ENCODE data around the gene MED12L. TPM values are rescaled to one million over a fixed set of nuclear protein-coding genes. Genes with fewer than 3 reads are reported as not detected.

Gene MED12L
- polyA plus RNA-seq, 1 donor = 9.7 TPM

GRCh38 chr3:151327571-151328198, 242.2 kb downstream of the MED12L start:
- DNase-seq = no peak

DNA sequence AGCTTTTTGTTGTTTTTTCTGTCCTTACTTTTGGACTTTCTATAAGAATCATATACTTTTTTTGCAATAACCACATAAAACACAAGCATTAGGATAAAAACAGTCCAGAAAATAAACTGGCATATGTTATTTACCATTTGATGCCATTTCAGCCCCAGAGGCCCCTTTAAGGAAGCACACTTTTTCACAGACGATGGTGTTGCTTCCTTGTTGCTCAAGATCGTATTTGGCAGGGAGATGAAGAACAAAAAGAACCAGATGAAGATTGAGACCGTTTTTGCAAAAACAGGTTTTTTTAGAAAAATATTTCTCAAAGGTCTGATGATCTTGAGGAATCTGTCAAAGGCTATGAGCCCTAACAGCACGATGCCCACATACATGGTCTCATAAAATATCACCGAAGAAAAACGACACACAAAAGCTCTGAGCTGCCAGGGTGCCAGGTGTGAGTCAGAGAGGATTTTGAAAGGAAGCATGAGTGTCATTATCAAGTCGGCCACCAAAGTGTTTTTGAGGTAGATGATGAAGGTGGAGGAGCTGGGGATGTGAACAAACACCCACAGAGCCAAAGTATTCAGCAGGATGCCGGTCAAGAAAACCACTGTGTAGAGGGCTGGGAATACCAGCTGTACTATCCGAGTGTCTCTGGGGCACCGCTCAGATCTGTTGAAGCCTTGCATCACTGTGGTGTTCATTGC, 243.0 kb downstream of the MED12L start:
- no peak for DNase-seq

DNA sequence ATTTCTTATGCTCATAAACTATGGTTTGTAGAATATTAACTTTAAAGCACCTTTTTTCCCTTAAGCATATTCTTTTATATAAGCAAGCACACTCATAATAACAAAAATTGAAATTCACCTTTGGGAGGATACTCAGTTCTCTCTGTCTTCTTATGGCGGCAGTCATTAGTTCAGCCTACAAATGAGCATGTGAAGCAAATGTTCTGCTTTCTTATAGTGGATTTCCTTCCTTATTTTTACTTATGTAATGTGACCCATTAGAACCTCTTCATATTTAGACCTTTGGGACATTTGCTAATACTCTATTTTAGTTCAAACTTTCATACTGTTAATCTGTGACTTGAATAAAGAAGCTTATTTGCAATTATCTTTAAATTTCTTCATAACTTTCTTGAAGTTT, 243.9 kb downstream of the MED12L start, which contains the start of gene P2RY13:
TSS of gene P2RY13 (minus strand) at position 187 of the 400 bp plus-strand sequence. CDS start at position 166, 21 bp downstream.
- no peak for DNase-seq

DNA sequence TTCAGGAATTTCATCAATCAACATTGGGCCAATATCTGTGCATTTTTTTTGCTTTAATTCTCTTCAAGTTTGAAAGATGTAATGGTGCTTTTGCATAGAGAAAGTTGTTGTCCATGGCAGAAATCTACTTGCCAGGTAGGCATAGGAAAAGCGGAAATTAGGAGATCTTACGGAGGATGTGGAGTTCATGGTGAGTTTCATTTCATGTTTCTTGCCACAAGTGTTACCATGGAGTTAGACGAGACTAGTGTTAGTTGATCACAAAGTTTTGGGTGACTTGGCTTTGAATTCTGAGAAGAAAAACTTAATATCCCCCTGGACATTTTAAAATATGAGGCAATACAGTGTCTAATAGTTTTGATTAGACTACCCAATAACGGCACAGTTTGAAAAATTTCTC, 244.9 kb downstream of the MED12L start:
- DNase-seq = no peak

DNA sequence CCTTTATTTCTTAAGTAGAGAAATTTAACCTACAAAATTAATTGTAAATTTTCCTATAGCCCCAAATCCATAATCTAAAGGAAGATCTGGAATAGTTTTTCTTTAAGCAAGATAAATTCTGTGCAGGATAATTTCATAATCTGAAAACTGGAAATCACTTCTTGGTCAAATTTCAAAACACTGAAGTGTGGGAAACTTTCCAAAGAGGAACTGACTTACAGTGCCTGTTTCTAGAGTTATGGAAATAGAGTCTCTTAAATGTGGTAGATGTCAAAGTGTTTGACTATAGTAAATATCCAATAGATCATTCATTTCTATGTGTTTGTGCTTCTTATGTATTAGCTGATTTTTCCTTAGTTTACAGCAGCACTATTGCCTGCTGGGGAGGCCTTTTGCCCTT, 245.4 kb downstream of the MED12L start:
- peak; percentile 28 for DNase-seq

GRCh38 chr3:151331696-151332095, 246.2 kb downstream of the MED12L start:
- no peak for DNase-seq

DNA sequence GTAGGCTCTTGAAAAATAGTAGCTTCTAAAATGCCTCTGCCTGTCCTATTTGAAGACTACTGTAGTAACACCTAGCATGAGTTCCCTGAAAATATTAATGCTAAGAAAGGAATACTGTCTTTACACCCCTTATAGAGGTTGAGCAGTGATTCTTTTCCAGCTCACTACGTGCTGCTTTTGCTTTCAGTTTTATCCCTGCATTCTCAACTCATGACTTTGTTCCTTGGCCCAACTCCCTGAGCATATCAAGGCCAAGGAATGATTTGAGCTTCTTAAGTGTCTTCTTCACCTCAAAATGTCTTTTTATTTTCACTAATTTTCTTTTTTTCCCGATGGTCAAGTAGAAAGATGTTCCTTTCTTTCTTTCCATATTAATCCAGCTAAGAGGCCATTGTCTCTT, 260.4 kb downstream of the MED12L start:
- peak; percentile 61 for DNase-seq

DNA sequence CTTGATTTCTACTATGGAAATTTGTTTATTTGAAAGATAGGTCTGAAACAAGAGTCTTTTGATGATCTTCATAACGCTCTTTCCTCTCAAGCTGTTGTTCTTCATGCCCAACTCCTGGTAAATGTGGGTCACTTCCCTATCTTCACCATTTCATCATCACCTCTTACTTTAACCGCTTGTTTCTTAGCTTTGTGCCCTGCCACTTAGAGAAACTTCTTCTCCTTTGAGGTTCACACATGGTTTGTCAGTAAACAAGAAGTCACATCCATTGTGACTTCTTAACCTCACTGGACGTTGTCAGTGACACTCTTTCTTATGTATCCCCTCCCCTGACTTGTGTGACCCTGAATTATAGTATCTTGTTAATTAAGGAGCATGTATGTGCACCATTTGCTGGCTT, 260.8 kb downstream of the MED12L start:
- DNase-seq = no peak

- no peak for DNase-seq
These were observed 262.0 kb downstream of the MED12L start for GRCh38 chr3:151347432-151347831.

GRCh38 chr3:151350656-151351055, 265.2 kb downstream of the MED12L start:
- DNase-seq = no peak

- no peak for DNase-seq
These were observed 265.8 kb downstream of the MED12L start for GRCh38 chr3:151351219-151351618.

GRCh38 chr3:151351648-151352047, 266.2 kb downstream of the MED12L start:
- DNase-seq = no peak

GRCh38 chr3:151356794-151357462, 271.5 kb downstream of the MED12L start:
- no peak for DNase-seq

- no peak for DNase-seq
These were observed 272.0 kb downstream of the MED12L start for GRCh38 chr3:151357463-151357850.

DNA sequence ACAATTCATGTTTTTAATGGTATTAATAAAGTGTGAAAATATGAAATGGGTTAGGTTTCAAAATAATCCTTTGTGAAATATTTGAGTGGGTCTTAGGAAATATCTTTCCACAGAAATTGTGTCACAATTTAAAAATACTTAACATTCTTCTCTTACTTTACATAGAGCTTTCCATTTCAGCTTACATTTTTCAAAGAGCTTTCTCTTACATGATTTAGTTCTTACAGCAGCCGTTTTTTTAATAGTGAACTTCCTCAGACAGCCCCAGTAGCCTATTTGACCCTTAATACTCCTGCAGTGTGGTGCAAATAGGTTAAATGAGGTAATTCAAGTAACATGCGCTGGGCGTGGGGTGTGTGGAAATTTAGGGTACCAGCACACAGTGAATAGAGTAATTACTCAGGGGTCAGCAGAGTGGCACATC, 277.3 kb downstream of the MED12L start:
- DNase-seq = no peak

DNA sequence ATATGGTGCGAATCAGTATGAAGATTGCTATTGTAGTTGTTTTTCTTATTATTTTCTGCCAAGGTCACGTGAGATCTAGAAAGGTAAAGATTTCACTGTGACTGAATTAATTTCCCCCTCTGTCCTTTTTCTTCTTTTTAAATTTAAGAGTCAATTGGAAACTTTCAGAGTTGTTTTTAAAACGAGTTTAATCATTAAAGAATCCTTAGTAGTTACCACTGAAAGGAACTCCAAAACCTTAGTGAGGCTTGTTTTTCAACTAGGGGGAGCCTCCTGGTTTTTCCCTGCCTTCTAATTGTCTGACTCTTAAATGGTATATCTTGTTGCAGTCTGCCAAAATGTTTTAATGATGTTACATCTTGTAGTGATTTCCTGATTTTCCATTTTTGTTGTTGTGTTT, 281.5 kb downstream of the MED12L start:
- no peak for DNase-seq

DNA sequence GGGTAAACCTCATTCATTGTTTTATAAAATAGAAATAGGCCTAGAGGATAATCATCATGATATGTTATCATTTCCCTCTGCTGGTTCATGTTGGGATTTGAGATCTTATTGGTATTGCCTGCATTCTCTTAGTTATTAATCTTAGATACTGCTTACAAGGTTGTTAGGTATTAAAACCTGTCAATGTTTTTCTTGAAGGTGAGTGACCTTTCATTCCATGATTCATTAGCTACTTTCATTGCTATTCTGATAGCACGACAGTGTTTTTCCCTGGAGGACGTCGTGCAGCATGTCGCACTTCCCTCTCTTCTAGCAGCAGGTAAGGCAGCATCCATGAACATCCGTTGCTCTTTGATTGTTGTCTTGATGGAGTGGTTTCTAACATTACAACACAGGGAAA, 282.0 kb downstream of the MED12L start:
- DNase-seq = no peak

- no peak for DNase-seq
These were observed 286.1 kb downstream of the MED12L start for GRCh38 chr3:151371526-151371925.

- no peak for DNase-seq
These were observed 286.8 kb downstream of the MED12L start for GRCh38 chr3:151372063-151372820.

DNA sequence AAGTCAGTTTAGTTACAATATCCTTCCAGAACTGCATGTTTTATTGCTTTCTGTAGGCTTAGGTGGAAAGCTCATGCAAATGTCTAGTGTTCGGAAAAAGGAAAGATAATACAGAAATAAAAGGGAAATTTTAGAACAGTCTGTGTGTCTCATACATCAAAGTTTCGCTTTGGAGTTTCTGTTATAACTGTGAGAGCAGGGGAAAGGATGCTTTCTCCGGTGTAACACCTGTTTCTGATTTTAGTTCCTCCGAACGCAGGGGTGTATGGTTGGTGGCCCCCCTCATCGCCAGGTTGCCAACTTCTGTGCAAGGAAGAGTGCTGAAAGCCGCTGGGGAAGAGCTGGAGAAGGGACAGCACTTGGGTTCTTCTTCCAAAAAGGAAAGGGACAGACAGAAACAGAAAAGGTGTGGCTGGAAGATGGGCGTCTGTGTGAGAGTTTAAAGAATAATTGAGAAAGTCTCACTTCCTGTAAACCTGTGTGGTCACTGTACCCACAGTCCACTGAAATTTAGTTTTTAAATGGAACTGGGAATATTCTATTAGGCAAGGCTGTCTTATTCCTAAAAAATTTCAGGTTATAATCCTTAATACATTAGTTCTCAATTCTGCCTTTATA, 292.4 kb downstream of the MED12L start:
- DNase-seq = no peak

DNA sequence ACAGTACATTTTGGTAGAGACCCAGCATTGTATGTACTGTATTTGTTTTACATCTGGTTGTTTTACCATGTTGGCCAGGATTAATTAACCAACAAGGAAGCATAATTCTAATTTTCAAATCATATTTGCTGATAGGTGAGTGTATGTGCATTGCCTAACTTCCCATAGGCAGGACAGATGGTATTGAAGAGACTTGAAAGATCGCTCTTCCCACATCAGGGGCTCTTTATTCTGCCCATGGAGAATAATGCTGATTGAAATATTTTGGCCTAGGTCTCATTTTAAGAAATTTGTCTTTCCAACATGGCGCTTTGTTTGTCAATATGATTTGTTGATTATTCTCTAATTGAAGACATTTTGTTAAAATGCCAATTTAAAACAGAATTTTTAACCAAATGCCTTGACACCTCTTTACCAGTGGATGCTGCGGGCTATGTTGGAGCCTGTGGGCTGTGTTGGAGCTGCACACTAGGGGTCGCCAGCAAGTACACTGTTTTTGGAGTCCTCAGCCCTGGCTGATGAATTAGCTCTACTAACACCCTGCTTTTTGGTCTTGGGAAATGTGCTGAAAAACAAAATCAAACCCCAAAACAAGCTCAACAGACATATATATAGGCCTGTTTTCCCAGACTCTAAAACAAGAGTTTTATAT, 293.7 kb downstream of the MED12L start:
- DNase-seq = no peak

DNA sequence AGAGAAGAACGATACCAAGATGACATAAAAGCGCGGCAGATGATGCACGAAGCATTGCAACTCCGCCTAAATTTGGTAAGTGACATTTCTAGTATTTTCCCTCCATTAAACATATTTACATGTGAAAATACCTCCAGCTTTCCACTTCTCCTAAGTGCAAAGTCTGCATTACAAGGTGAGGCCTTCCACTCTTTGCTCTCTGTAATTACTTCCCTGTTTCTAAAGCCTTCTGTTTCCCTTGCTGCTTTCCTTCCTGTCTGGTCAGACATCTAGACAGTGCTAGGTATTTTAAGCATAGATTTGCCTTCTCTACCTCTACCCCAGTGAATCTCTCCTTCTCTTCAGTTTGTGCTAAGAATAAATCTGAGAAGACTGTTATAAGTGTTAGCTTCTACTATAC, 297.2 kb downstream of the MED12L start:
- DNase-seq = no peak
